ENCODE measurements around the gene SHMT2. TPM values are rescaled to one million over a fixed set of nuclear protein-coding genes. Genes with fewer than 3 reads are reported as not detected.

SHMT2 gene
- total RNA-seq, 1 donor from 2014 or later = 26.8 TPM

GRCh38 chr12:57244312-57244696 lies 14.8 kb downstream of the SHMT2 start:
- intact Hi-C loops (cut with DNase I) = no loop called here
- ATAC-seq (ENCODE audit: poor library complexity) (no peak), DNase-seq (no peak)

- ATAC-seq (ENCODE audit: poor library complexity) (no peak), DNase-seq (no peak)
- intact Hi-C loops (cut with DNase I) = no loop called here
These were observed 17.5 kb downstream of the SHMT2 start for GRCh38 chr12:57247041-57247440.

DNA sequence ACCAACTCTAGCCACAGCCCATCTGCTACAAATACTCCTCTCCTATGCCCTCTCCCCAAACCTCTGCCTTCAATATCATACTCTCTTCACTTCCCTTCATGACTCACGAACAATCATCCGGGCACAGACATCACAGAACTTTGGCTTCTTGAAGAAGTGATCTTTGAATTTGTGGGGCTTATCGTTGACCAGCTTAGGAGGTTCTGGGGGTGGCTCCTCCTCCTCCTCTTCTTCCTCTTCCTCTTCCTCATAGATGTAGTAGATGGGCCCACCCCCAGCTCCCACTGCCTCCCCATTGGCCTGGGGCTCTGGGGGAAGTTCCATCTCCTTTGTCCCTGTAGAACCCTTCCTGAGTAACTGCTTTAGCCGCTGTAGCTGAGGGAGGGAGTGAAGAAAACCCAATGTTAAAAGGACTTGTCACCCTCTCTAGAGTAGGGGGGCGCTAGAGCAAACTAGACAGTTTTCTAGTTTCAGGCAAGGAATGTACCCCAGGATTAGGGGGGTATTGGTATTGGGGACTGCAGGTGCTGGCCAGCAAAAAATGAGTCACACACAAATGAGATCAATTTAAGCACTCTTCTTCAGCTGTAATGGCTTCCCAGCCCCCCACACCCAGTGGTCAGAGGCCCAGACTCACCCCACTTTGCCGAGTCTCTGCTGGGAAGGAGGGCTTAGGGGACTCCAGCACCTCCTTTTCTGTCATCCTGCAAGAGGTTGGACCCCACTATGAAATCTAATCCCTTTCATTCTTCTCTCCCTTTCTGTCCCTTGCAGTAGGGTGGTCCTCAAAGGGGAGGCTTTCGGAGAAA lies 19.6 kb downstream of the SHMT2 start:
- ATAC-seq (ENCODE audit: poor library complexity) (peak; percentile 24), DNase-seq (peak; percentile 58)
- intact Hi-C loops (cut with DNase I) = no loop called here

GRCh38 chr12:57250541-57250940 lies 21.0 kb downstream of the SHMT2 start:
- no peak for ATAC-seq (ENCODE audit: poor library complexity)
- intact Hi-C loops (cut with DNase I) = no loop called here
- no peak for DNase-seq

GRCh38 chr12:57250956-57251355 lies 21.4 kb downstream of the SHMT2 start, which contains the start of gene STAC3:
Gene STAC3 (minus strand): TSS chr12:57251187. CDS start chr12:57249636, 1,551 bp downstream.
- DNase-seq = no peak
- intact Hi-C loops (cut with DNase I) = no loop called here
- ATAC-seq (ENCODE audit: poor library complexity) = no peak

- ATAC-seq (ENCODE audit: poor library complexity) = no peak
- intact Hi-C loops (cut with DNase I) = no loop called here
- no peak for DNase-seq
These were observed 25.2 kb downstream of the SHMT2 start for GRCh38 chr12:57254506-57255280.

- DNase-seq = no peak
- intact Hi-C loops (cut with DNase I) = no loop called here
- ATAC-seq (ENCODE audit: poor library complexity) = no peak
These were observed 26.4 kb downstream of the SHMT2 start for GRCh38 chr12:57255916-57256315.

DNA sequence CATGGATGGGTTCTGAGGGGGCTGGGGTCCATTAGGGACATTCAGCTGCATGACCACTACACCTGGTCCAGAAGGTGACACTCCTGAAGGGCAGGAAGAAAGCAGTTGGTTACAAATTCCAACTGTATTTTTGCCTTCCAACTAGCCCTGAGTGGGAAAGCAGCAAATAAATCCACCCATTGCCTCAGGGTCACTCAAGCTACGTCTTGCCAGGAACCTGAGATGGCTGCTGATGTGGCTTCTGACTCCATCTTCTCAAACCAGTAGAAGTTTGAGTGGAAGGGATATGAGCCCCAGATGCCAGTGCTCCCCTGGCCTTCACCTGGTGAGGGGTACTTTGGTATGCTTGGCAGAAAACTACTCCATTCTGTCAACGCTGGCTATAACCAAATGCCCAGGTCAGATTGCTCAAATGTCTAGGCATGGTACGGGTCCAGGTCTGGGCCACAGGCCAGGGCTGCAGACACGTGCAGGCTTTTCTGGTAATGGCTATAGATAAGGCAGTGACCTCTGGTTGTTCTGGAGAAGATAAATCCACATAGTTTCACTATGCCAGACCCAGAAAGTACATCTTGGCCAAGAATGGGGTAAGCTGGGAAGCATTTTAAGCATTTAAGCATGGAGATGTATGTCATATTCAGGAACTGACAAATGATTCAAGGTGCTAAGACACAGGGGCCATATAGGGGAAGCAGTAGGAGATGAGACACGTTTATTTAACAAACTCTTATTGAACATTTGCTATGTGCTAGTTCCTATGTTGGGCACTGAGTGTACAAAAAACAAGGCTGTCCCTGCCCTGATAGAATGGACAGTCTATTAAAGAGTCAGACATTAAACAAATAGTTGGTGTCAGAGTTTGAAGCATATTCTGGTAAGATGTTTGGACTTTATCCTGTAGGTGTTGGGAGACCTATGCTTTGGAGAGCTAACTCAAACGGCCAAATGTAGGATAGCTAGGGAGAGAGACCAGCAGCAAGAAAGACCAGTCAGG lies 29.8 kb downstream of the SHMT2 start:
- DNase-seq (peak; percentile 81), ATAC-seq (ENCODE audit: poor library complexity) (peak; percentile 84)
- intact Hi-C loops (cut with DNase I) = no loop called here

GRCh38 chr12:57260366-57260765 lies 30.9 kb downstream of the SHMT2 start:
- intact Hi-C loops (cut with DNase I) = no loop called here
- ATAC-seq (ENCODE audit: poor library complexity) = no peak
- no peak for DNase-seq

GRCh38 chr12:57261428-57261865 lies 31.9 kb downstream of the SHMT2 start:
- intact Hi-C loops (cut with DNase I) = no loop called here
- ATAC-seq (ENCODE audit: poor library complexity) = peak; percentile 46
- no peak for DNase-seq

DNA sequence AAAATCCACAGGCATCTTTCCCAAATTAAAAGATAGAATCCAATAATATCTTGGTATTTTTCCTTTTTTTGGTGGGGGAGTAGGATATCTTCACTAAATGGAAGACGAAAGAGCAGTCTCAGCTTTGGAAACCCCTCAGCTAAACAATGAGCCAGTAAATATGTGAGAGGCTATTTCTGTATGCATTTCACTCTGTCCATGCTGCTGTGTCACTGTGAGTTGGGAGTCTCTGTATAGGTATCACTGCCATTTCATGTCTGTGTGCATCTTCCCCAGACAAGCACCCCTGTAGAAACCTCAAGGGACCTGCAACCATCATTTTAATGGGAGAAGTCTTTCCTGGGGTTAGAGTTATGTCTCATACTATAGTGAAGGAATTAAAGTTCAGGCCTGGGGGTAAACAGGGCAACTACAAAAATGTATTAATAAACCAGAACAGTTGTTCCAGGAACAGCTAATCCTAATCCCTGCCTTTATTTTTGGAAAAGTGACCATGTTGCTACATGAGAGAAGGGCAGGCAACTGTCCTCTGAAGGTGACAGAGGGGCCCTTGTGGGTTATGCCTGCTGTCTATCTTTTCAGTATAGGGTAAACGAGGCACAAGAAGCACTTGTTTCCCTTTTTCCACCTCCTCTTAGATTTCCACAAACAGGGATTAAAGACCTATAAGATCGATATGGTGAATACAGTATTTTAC lies 32.8 kb downstream of the SHMT2 start:
- intact Hi-C loops (cut with DNase I) = no loop called here
- DNase-seq (no peak), ATAC-seq (ENCODE audit: poor library complexity) (peak; percentile 18)

DNA sequence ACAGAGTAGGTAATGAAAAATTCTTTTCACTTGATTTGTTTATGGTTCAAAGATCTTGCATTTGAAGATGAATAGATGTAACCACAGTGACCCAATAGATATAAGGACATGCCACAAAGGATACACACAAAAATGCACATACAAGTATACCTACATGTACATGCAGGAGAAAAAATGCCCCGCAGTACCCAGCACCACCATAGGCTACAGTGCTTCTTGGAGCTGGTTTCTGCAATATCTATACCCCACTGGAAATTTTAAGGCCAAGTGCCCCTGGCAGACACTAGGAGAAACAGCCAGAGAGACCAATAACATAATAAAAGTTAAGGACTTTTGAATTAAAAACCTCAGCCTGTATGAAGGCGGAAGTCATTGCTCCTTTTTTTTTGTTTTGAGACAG lies 33.6 kb downstream of the SHMT2 start:
- no peak for DNase-seq
- ATAC-seq (ENCODE audit: poor library complexity) = no peak
- intact Hi-C loops (cut with DNase I) = no loop called here

DNA sequence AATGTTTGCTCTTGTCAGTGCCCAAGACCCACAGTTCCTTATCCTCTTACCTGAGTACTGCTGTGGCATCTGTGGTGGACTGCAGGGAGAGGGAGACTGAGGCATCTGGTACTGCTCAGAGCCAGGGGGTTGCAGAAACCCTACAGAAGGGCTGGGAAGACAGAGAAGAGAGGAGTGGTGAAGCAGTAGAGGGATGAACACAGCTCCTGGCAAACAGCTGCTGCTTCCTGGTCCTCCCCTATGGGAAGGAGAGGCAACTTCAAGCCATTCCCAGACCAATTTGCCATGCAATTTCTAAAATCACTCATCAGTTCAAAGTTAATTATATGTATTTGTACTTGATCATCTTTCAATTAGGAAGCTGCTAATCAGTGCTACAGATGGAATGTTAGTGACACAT lies 37.2 kb downstream of the SHMT2 start:
- no peak for ATAC-seq (ENCODE audit: poor library complexity)
- intact Hi-C loops (cut with DNase I) = no loop called here
- DNase-seq = no peak

- intact Hi-C loops (cut with DNase I) = no loop called here
- no peak for ATAC-seq (ENCODE audit: poor library complexity)
- no peak for DNase-seq
These were observed 38.8 kb downstream of the SHMT2 start for GRCh38 chr12:57268264-57268663.

DNA sequence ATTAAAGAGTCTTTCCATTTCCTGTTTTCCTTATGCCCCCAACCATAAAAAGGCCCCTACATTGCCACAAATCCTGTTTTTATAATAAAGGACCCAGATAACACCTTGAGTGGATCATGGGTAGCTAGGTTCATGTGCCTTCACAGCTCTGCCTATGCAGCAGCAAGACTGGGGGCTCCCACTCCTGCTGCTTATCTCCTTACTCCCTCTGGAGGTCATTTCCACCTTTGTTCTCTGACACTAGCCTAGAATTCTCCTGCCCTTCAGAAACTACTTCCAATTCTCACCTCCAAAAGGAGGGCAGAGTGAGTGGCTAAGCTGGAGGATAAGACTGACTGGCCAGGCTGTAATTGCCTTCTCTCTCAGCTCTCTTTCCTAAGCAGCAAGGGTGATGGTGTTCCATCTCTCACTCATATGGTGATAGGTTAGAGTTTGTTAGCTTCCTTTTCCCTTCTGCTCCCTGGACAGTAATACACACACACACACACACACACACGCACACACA lies 41.5 kb downstream of the SHMT2 start:
- intact Hi-C loops (cut with DNase I) = no loop called here
- ATAC-seq (ENCODE audit: poor library complexity) (no peak), DNase-seq (no peak)

- DNase-seq = peak; percentile 61
- intact Hi-C loops (cut with DNase I) = no loop called here
- peak; percentile 88 for ATAC-seq (ENCODE audit: poor library complexity)
These were observed 43.0 kb downstream of the SHMT2 start for GRCh38 chr12:57272337-57273151.

GRCh38 chr12:57273516-57273915 lies 44.0 kb downstream of the SHMT2 start:
- intact Hi-C loops (cut with DNase I) = no loop called here
- no peak for DNase-seq
- ATAC-seq (ENCODE audit: poor library complexity) = no peak
